GM13976 (cell line): Measurements from ENCODE around the gene TSPOAP1.

Experiments
- DNase-seq: peaks from one replicate; pipeline ENCODE4 v3.0.0; 2012; ENCODE audit warnings: low spot score
- CTCF ChIP-seq: IDR thresholded peaks from 2 replicates; pipeline ENCODE4 v1.5.1; 2012; ENCODE audit warnings: borderline replicate concordance, mild to moderate bottlenecking; ENCODE audit not compliant: insufficient read depth; ENCODE audit errors: extremely low read depth, missing control alignments, control extremely low read depth
- in situ Hi-C: fragments of 300-500 bp; cut with MboI; formaldehyde crosslinking; loops from one replicate; pipeline ENCODE4 v1.12.0; 2022; ENCODE audit warnings: low sequenced_read_pairs, mixed read lengths, inconsistent platforms; ENCODE audit not compliant: unreplicated experiment

TSPOAP1 gene

GRCh38 chr17:58363457-58364185 lies 35.0 kb upstream of the TSPOAP1 start:
- no peak for TF ChIP-seq CTCF
- in situ Hi-C loops, result no loop called here
- DNase-seq, result no peak

GRCh38 chr17:58362368-58363014 lies 33.9 kb upstream of the TSPOAP1 start:
- in situ Hi-C loops, result no loop called here
- DNase-seq, result no peak
- no peak for TF ChIP-seq CTCF

GRCh38 chr17:58360296-58361063 lies 31.9 kb upstream of the TSPOAP1 start:
- no peak for DNase-seq
- TF ChIP-seq CTCF, result no peak
- in situ Hi-C loops, result no loop called here

GRCh38 chr17:58358408-58359172 lies 30.0 kb upstream of the TSPOAP1 start:
- TF ChIP-seq CTCF, result no peak
- DNase-seq, result no peak
- in situ Hi-C loops, result no loop called here

GRCh38 chr17:58357312-58358297 lies 29.0 kb upstream of the TSPOAP1 start:
- DNase-seq, result no peak
- no peak for TF ChIP-seq CTCF
- in situ Hi-C loops, result no loop called here
